NT2/D1 (cell line): ENCODE data around the gene POPDC3.

Source experiments
- YY1 ChIP-seq: IDR thresholded peaks from 2 replicates; pipeline ENCODE4 v1.6.1; 2011; ENCODE audit not compliant: insufficient read length, insufficient read depth
- ZNF274 ChIP-seq: IDR thresholded peaks from 2 replicates; pipeline ENCODE4 v1.6.1; 2011; ENCODE audit warnings: mild to moderate bottlenecking, low read depth, low read length

GRCh38 chr6:105188251-105188650 is 8.4 kb upstream of the POPDC3 start:
- no peak for TF ChIP-seq YY1
- no peak for TF ChIP-seq ZNF274
